Measurements from ENCODE around the gene FGF18.
"Not testable (repeated sequence)": the region's sequence is repeated elsewhere in the genome, so short reads cannot be mapped to it uniquely, and the experiment has no call there.

FGF18 gene

GRCh38 chr5:171418982-171419687 lies at the start of gene FGF18:
FGF18 (plus strand) TSS chr5:171419647; CDS start chr5:171420200, 553 bp downstream.
- no peak for DNase-seq (ENCODE audit: low read depth)

- no peak for DNase-seq (ENCODE audit: low read depth)
Observed at GRCh38 chr5:171369898-171370297, 49.5 kb upstream of the FGF18 start.

- DNase-seq (ENCODE audit: low read depth): not testable (repeated sequence)
Observed at GRCh38 chr5:171370881-171371280, 48.6 kb upstream of the FGF18 start.

- DNase-seq (ENCODE audit: low read depth): no peak
Observed at GRCh38 chr5:171371326-171371725, 48.1 kb upstream of the FGF18 start.

GRCh38 chr5:171379961-171380360 lies 39.5 kb upstream of the FGF18 start:
- no peak for DNase-seq (ENCODE audit: low read depth)

GRCh38 chr5:171384416-171384815 lies 35.0 kb upstream of the FGF18 start:
- DNase-seq (ENCODE audit: low read depth): not testable (repeated sequence)

- not testable (repeated sequence) for DNase-seq (ENCODE audit: low read depth)
Observed at GRCh38 chr5:171384999-171385398, 34.4 kb upstream of the FGF18 start.

- no peak for DNase-seq (ENCODE audit: low read depth)
Observed at GRCh38 chr5:171386006-171386671, 33.3 kb upstream of the FGF18 start.

- DNase-seq (ENCODE audit: low read depth): no peak
Observed at GRCh38 chr5:171386861-171387344, 32.5 kb upstream of the FGF18 start.

- peak; percentile 92 for DNase-seq (ENCODE audit: low read depth)
Observed at GRCh38 chr5:171387345-171387969, 32.0 kb upstream of the FGF18 start, which contains the start of gene NPM1. NPM1 (plus strand) TSS chr5:171387849; CDS start chr5:171387949, 100 bp downstream.

- DNase-seq (ENCODE audit: low read depth): peak; percentile 46
Observed at GRCh38 chr5:171387970-171388815, 31.3 kb upstream of the FGF18 start.

- DNase-seq (ENCODE audit: low read depth): no peak
Observed at GRCh38 chr5:171388816-171389168, 30.7 kb upstream of the FGF18 start.

GRCh38 chr5:171390883-171391677 lies 28.4 kb upstream of the FGF18 start:
- DNase-seq (ENCODE audit: low read depth): no peak

GRCh38 chr5:171391996-171392577 lies 27.4 kb upstream of the FGF18 start:
- no peak for DNase-seq (ENCODE audit: low read depth)

- no peak for DNase-seq (ENCODE audit: low read depth)
Observed at GRCh38 chr5:171392585-171393159, 26.8 kb upstream of the FGF18 start.

- no peak for DNase-seq (ENCODE audit: low read depth)
Observed at GRCh38 chr5:171395042-171395441, 24.4 kb upstream of the FGF18 start.

GRCh38 chr5:171396583-171396982 lies 22.9 kb upstream of the FGF18 start:
- DNase-seq (ENCODE audit: low read depth): not testable (repeated sequence)

- DNase-seq (ENCODE audit: low read depth): no peak
Observed at GRCh38 chr5:171397190-171397589, 22.3 kb upstream of the FGF18 start.

GRCh38 chr5:171397599-171397998 lies 21.8 kb upstream of the FGF18 start:
- DNase-seq (ENCODE audit: low read depth): no peak

- DNase-seq (ENCODE audit: low read depth): not testable (repeated sequence)
Observed at GRCh38 chr5:171398660-171399059, 20.8 kb upstream of the FGF18 start.

Data from HS-5 (cell line).